Measurements from ENCODE around the gene AMZ1.
"Not testable (repeated sequence)": the region's sequence is repeated elsewhere in the genome, so short reads cannot be mapped to it uniquely, and the experiment has no call there.

Gene AMZ1

GRCh38 chr7:2670171-2670570, 17.8 kb upstream of the AMZ1 start:
- DNase-seq (ENCODE audit: low read depth), result no peak

- peak; percentile 46 for DNase-seq (ENCODE audit: low read depth)
These were observed 17.1 kb upstream of the AMZ1 start for GRCh38 chr7:2670720-2671391.

GRCh38 chr7:2673214-2673613, 14.8 kb upstream of the AMZ1 start:
- DNase-seq (ENCODE audit: low read depth), result not testable (repeated sequence)

GRCh38 chr7:2673934-2674333, 14.1 kb upstream of the AMZ1 start:
- no peak for DNase-seq (ENCODE audit: low read depth)

GRCh38 chr7:2675256-2675764, 12.7 kb upstream of the AMZ1 start:
- no peak for DNase-seq (ENCODE audit: low read depth)

GRCh38 chr7:2676576-2676975, 11.4 kb upstream of the AMZ1 start:
- DNase-seq (ENCODE audit: low read depth), result not testable (repeated sequence)

- not testable (repeated sequence) for DNase-seq (ENCODE audit: low read depth)
These were observed 9.5 kb upstream of the AMZ1 start for GRCh38 chr7:2678454-2678853.

GRCh38 chr7:2679135-2680127, 8.6 kb upstream of the AMZ1 start:
- DNase-seq (ENCODE audit: low read depth), result not testable (repeated sequence)

GRCh38 chr7:2680256-2680655, 7.7 kb upstream of the AMZ1 start:
- no peak for DNase-seq (ENCODE audit: low read depth)

- no peak for DNase-seq (ENCODE audit: low read depth)
These were observed 7.1 kb upstream of the AMZ1 start for GRCh38 chr7:2680792-2681490.

GRCh38 chr7:2681929-2682799, 5.8 kb upstream of the AMZ1 start:
- no peak for DNase-seq (ENCODE audit: low read depth)

- no peak for DNase-seq (ENCODE audit: low read depth)
These were observed 3.5 kb upstream of the AMZ1 start for GRCh38 chr7:2684501-2684900.

- no peak for DNase-seq (ENCODE audit: low read depth)
These were observed 1.9 kb upstream of the AMZ1 start for GRCh38 chr7:2686101-2686500.

- no peak for DNase-seq (ENCODE audit: low read depth)
These were observed 598 bp upstream of the AMZ1 start for GRCh38 chr7:2687338-2687869.

GRCh38 chr7:2688409-2689342, 674 bp downstream of the AMZ1 start:
- DNase-seq (ENCODE audit: low read depth), result no peak

GRCh38 chr7:2689343-2689847, 1.4 kb downstream of the AMZ1 start:
- no peak for DNase-seq (ENCODE audit: low read depth)

- no peak for DNase-seq (ENCODE audit: low read depth)
These were observed 2.1 kb downstream of the AMZ1 start for GRCh38 chr7:2689951-2690705.

- no peak for DNase-seq (ENCODE audit: low read depth)
These were observed 3.2 kb downstream of the AMZ1 start for GRCh38 chr7:2691011-2691707.

Data from stimulated activated CD8-positive, alpha-beta memory T cell treated with anti-CD3 and anti-CD28 coated beads, Interleukin-12 subunit alpha, Interleukin-12 subunit beta, amount 100 ng/mL, for 4 hours (primary cell).